Pancreas (tissue), 10 donors: ENCODE results near the gene ZNF423. TPM values are rescaled to one million over a fixed set of nuclear protein-coding genes. Genes with fewer than 3 reads are reported as not detected.

Source experiments
- ATAC-seq, 4 donors: fragments of 200-7000 bp; cut with Tn5 transposase; one replicate each; pipeline versions ENCODE4 v1.8.0 to v1.9.1; 2020; ENCODE audit warnings: mild to moderate bottlenecking in 4 of 4, moderate library complexity in 4 of 4
- DNase-seq, 6 donors: peaks; one replicate each; pipeline ENCODE4 v3.0.0-alpha.2; 2020
- FAIRE-seq: peaks from 2 replicates; lab custom pipeline; 2012; peaks lifted over from hg19 to GRCh38; lab: Jason Lieb, UNC
- H3K27ac ChIP-seq, 4 donors: fragments of 200-600 bp; sonication (generic); 1 replicate in 3 of 4; 2 replicates in 1 of 4; pipeline versions ENCODE4 v1.5.0 to v1.8.0; 2020
- H3K27me3 ChIP-seq, 4 donors: fragments of 200-600 bp; one replicate each; pipeline ENCODE4 v1.8.0; 2021
- H3K36me3 ChIP-seq, 3 donors: fragments of 200-600 bp; sonication (generic) in 1 of 3; one replicate each; pipeline versions ENCODE4 v1.5.0 to v1.8.0; 2020 to 2021
- H3K4me1 ChIP-seq, 3 donors: fragments of 200-600 bp; one replicate each; pipeline ENCODE4 v1.8.0; 2021
- H3K4me3 ChIP-seq, 4 donors: fragments of 200-600 bp; sonication (generic) in 2 of 4; one replicate each; pipeline versions ENCODE4 v1.5.0 to v1.8.0; 2020 to 2021
- H3K9me3 ChIP-seq, 4 donors: fragments of 200-600 bp; one replicate each; pipeline ENCODE4 v1.8.0; 2021
- WGBS, 2 donors: extraction: QIAGEN DNeasy Blood & Tissue Kit; methylation state at CpG; one replicate each; pipeline ENCODE4 v1.1.7; 2013; 5-methylcytosine and 5-hydroxymethylcytosine counted together
- intact Hi-C, 3 donors: fragments of 100-400 bp; cut with DNase I; formaldehyde crosslinking; loops; one replicate each; pipeline versions ENCODE4 v1.11.1 to v1.14.2; 2022
- polyA plus RNA-seq, 2 donors: library from polyadenylated mRNA; stranded (reverse); fragments of 200-250 nt; gene quantifications; one replicate each; pipeline ENCODE4 v1.2.3, GENCODE V29; 2013
- total RNA-seq, 6 donors: library from RNA; stranded (reverse); fragmentation: NEBNext Ultra II Directional in 4 of 6; extraction: Animal tissue kit (Norgen Biotek cat#: 25700) in 4 of 6; gene quantifications; one replicate each; pipeline versions ENCODE4 v1.2.1 to v1.2.4, GENCODE V29; 2021 to 2023
- TF ChIP-seq, protein P1 (sequence below), 4 donors: fragments of 200-600 bp; sonication (generic) in 3 of 4; IDR thresholded peaks; one replicate each; pipeline versions ENCODE4 v1.5.0 to v1.8.0; 2021; ENCODE audit warnings: antibody characterized with exemption in 4 of 4
- donor health status: healthy with polysubstance abuse.
- donor health status: DM: no; HTN: no; CAD: no; lungs with moderate emphysema.
- donor health status: DM: no; HTN: no; CAD: no.
- donor health status: control.
- donor health status: control.
- donor health status: Bipolar disorder and iron deficiency.
- donor health status: DM: yes; HTN: yes; CAD: no.
- donor health status: DM: no; HTN: no; CAD: no.
- donor health status: DM: no; HTN: no; CAD: no.
- donor health status: DM: yes; HTN: yes; CAD: no.

ZNF423 gene
- total and polyA plus RNA-seq, 8 donors, result 0.61 to 5.1 (median 3.0) TPM

DNA sequence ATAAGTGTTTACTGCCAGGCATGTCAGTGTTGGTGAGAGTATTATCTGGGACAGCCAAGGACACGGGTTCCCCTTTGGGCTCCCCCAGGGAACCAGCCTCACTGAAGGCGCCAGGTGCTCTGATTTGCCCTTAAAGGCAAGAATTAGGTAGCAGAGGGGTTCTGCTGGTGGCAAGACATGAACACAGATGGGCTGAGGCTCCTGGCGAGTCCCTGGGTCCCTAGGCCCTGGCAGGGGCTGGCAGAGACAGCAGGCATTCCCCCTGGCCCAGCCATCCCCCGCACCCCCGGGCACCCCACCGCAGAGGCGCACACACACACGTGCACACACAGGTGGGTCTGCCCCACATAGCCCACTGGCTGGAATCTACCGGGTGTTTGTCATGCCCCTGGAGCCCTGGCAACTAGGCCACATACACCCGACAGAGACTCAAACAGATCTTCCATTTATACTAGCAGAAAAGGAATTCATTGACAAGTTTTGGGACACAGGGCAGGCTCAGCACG lies 329.0 kb downstream of the ZNF423 start:
- Histone ChIP-seq H3K4me3 (no peak overlapping the region), H3K9me3 (no peaks in the 10 kb centered on the region), H3K27ac (no peak overlapping the region), H3K27me3 (no peaks in the 10 kb centered on the region), H3K36me3 (no peaks in the 10 kb centered on the region), H3K4me1 (no peaks in the 10 kb centered on the region)
- 90 to 92% methylated on average over 11 of the region's 11 CpGs for WGBS, 2 donors
- TF ChIP-seq, protein P1, sequence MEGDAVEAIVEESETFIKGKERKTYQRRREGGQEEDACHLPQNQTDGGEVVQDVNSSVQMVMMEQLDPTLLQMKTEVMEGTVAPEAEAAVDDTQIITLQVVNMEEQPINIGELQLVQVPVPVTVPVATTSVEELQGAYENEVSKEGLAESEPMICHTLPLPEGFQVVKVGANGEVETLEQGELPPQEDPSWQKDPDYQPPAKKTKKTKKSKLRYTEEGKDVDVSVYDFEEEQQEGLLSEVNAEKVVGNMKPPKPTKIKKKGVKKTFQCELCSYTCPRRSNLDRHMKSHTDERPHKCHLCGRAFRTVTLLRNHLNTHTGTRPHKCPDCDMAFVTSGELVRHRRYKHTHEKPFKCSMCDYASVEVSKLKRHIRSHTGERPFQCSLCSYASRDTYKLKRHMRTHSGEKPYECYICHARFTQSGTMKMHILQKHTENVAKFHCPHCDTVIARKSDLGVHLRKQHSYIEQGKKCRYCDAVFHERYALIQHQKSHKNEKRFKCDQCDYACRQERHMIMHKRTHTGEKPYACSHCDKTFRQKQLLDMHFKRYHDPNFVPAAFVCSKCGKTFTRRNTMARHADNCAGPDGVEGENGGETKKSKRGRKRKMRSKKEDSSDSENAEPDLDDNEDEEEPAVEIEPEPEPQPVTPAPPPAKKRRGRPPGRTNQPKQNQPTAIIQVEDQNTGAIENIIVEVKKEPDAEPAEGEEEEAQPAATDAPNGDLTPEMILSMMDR (IDR thresholded peaks at IDR 0.05), result no peak
- ATAC-seq (no peak), FAIRE-seq (no peak), DNase-seq (peak in 1 of 6 donors; percentile 38)
- intact Hi-C loops, result no loop called here

DNA sequence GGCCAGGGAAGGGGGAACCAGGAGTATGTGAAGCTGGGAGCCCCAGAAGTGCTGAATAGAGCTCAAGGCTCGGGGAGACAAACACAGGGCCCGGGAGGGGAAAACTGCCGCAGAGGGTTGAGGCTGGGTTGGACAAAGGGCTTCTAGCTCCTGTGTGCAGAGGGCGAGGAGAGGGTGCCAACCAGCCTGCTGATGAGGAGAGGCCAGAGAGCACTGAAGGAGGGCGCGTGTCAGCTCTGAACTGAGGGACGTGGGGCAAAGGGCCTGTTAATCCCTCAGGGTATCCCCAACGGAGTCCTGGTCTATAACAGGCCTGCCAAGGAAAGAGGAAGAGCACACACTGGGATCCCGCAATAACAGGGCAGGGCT lies 331.0 kb downstream of the ZNF423 start:
- FAIRE-seq (no peak), DNase-seq (peak in 1 of 6 donors; percentile 32)

DNA sequence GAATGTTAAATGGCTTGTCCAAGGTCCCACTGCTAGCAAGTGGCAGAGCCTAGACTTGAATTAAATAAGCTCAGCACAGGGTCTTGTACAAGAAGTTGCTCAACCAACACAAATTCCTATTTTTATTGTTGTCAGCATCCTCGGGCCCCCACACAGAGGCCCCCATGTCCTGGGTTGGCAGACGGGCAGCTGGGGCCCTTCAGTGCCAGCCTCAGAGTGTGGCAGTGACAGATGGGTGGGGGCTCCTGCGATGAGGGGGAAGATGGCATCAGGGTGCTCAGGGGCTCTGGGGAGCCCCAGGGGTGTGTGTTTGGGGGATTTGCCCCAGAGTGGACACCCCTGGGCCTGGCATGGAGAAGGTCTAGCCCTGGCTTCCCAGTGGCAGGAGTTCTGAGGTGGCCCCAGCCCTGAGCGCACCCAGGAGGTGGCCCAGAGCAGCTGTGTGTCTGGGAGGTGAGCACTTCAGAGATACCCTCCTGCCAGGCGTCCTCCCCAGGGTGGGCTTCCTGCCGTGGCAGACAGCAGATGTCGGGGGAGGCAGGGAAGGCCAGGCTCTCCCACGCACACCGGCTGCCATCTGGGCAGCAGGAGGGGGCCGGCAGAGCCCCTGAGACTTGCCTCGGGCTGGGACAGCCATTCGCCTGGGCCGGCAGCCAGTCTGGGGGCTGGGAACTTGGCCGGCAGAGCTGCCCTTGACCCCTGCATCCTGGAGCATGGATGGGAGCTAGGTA lies 331.5 kb downstream of the ZNF423 start:
- Histone ChIP-seq H3K4me3 (no peak overlapping the region), H3K36me3 (no peaks in the 10 kb centered on the region), H3K27me3 (no peaks in the 10 kb centered on the region), H3K4me1 (no peaks in the 10 kb centered on the region), H3K9me3 (no peaks in the 10 kb centered on the region), H3K27ac (no peak overlapping the region)
- DNase-seq, result peak in 1 of 6 donors; percentile 42
- TF ChIP-seq, protein P1 (IDR thresholded peaks at IDR 0.05), result no peak
- intact Hi-C loops, result no loop called here
- ATAC-seq, result no peak
- 65 to 78% methylated on average over 14 of the region's 14 CpGs for WGBS, 2 donors
- FAIRE-seq, result no peak

More for the DNA sequence above, 331.0 kb downstream of the ZNF423 start:
- TF ChIP-seq, protein P1 (IDR thresholded peaks at IDR 0.05), result no peak
- no peaks in the 10 kb centered on the region for H3K36me3 ChIP-seq
- intact Hi-C loops, result no loop called here
- 78 to 91% methylated on average over 9 of the region's 9 CpGs for WGBS, 2 donors
- no peaks in the 10 kb centered on the region for H3K9me3 ChIP-seq
- H3K27ac ChIP-seq, result no peak overlapping the region
- no peak for ATAC-seq
- H3K4me1 ChIP-seq, result no peaks in the 10 kb centered on the region
- H3K27me3 ChIP-seq, result no peaks in the 10 kb centered on the region
- H3K4me3 ChIP-seq, result no peak overlapping the region

DNA sequence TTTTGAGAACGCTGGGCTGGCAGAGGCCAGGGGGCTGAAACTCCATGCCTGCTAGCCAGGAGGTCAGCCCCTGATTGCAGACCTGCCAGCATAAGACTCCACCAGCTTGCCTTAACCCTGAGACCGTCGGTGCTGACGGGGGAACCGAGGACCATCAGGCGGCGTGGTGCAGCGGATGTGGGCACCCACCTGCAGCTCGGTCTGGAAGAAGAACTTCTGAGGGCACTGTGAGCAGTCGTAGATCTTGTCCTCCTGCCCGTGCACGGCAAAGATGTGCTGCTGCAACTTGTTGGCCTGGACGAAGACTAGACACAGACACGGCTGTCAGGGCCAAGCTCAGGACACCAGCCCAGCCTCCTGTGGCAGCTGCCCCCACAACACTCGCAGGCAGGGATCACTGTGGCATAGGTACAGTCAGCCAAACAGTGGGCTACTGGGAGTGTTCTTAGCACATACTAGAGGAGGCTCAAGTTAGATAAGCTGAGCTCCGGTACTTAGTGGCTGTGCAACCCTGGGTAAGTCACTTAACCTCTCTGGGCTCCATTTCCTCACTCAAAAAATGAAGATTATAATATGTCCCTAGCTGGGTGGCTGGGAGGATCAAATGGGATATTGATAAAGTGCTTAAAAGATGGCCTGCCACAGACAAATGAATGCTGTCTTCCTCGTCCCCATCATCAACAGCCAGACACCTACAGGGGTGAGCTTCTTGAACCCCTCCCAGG lies 332.3 kb downstream of the ZNF423 start:
- no peak for ATAC-seq
- no peaks in the 10 kb centered on the region for H3K9me3 ChIP-seq
- DNase-seq, result no peak
- TF ChIP-seq, protein P1 (IDR thresholded peaks at IDR 0.05), result no peak
- intact Hi-C loops, result no loop called here
- no peaks in the 10 kb centered on the region for H3K27me3 ChIP-seq
- no peaks in the 10 kb centered on the region for H3K36me3 ChIP-seq
- H3K4me1 ChIP-seq, result no peaks in the 10 kb centered on the region
- H3K4me3 ChIP-seq, result no peak overlapping the region
- H3K27ac ChIP-seq, result no peak overlapping the region
- FAIRE-seq, result no peak
- 86 to 92% methylated on average over 17 of the region's 17 CpGs for WGBS, 2 donors
